ENCODE data around the gene POLR2I.
"Not testable (repeated sequence)": the region's sequence is repeated elsewhere in the genome, so short reads cannot be mapped to it uniquely, and the experiment has no call there.

POLR2I gene

GRCh38 chr19:36131221-36131620 lies 16.5 kb upstream of the POLR2I start:
- not testable (repeated sequence) for DNase-seq (ENCODE audit: low read depth)

DNA sequence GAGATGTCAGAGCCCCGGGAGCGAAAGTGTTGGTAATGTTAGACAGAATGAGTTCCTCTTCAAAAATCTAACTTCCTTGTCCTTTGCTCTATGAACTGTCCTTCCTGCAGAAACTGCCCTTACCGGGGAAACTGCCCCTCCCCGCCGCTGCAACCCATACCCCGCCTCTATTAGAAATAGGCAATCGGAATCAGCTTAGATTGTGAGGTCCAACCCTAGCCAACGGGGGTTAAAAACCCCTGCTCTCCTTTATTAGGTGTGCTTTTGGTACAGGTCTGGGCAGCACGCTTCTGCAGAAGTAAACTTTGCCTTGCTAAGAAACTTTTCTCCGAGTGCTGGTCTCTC lies 13.7 kb upstream of the POLR2I start:
- no peak for DNase-seq (ENCODE audit: low read depth)

GRCh38 chr19:36125557-36125956 lies 10.9 kb upstream of the POLR2I start:
- no peak for DNase-seq (ENCODE audit: low read depth)

GRCh38 chr19:36121486-36122124 lies 6.9 kb upstream of the POLR2I start:
- DNase-seq (ENCODE audit: low read depth), result no peak

GRCh38 chr19:36120984-36121358 lies 6.3 kb upstream of the POLR2I start:
- no peak for DNase-seq (ENCODE audit: low read depth)

DNA sequence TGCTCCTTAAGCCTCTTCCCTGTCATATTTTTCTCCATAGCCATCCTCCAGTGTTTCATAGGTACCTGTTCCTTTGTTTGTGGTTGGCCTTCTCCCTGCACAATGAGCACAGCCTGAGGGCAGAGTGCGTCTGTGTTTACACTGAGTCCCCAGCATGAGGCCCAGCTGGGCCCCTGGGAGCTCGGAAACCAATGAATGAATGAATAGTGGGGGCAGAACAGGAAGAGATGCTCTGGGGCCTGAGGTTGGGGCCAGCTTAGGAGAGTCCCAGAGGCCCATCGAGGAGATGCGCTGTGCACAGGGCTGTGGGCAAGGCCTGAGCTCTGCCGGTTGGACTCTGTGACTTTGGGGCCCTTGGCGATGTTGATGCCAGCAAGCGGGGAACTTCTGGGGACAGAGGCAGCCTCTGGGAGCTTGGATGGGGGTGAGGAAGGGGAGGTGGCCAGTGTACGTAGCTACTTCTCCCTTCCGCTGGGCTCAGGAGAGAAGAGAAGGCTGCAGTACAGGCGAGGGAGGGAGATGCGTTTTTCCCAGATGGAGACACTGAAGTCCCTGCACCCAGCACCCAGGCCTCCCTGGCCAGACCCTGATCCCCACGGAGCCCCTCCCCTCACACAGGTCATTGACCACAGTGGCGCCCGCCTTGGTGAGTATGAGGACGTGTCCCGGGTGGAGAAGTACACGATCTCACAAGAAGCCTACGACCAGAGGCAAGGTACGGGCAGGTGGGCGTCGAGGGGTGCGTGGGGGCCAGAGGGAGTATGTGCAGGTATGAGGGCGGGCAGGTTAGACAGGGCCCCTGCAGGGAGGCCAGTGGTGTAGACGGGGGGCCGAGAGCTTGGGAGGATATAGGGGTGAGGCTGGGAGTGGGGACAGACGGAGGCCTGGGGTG lies 5.7 kb upstream of the POLR2I start:
- DNase-seq (ENCODE audit: low read depth), result no peak

GRCh38 chr19:36116344-36116637 lies 1.6 kb upstream of the POLR2I start:
- no peak for DNase-seq (ENCODE audit: low read depth)

- DNase-seq (ENCODE audit: low read depth), result peak; percentile 86
Measured at GRCh38 chr19:36115453-36116343, 1.0 kb upstream of the POLR2I start, which contains the start of gene TBCB. TSS of gene TBCB (plus strand) at chr19:36115468. CDS start at chr19:36115561, 93 bp downstream.

DNA sequence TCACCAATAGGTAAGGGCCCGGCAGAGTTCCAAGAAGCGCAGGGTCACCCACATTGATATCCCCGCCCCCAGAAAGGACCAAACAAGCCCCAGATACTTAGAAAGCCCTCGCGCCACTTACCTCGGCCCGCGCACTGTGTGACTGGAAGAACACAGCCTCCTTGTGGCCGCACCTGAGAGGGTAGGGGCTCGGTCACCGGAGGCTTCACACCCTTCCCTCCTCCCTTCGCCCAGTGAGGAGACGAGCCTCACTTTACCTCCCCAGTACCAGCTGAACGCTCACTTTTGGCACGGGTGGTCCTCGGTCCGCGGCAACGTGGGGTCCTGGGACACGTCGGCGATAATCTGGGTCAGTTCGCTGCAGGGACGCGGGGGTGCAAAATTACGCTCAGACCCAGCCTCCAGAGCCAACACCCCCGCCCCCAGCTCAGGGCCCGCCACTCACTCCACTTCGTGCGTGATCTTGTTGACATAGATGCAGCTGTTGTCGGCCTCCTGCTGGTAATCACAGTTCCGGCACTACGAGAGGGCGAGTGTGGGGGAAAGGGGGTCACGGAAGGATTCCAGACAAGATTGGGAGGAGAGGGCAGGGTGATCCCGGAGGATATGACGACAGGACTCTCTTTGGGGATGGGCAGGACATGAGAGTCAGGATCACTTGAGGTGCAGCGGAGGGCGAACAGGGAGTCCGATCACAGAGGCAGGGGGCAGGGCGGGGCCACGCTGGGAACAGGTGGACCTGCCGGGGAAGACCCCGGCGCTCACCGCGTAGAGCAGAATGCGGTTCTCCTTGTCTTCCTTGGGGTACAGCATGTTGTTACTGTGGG lies 568 bp downstream of the POLR2I start:
- DNase-seq (ENCODE audit: low read depth), result no peak

DNA sequence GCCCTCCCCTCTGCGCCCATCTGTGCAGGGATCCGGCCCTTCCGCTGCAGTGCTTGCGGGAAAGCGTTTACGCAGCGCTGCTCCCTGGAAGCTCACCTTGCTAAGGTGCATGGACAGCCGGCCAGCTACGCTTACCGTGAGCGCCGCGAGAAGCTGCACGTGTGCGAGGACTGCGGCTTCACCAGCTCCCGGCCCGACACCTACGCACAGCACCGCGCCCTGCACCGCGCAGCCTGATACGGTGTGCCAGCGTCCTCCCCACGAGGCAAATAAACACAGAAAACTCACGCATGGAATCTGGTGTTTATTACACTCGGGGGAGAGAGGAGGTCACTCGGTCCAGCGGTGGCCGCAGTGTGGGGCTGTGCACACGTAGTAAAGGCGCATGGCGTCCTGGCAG lies 1.2 kb downstream of the POLR2I start:
- DNase-seq (ENCODE audit: low read depth), result no peak

- DNase-seq (ENCODE audit: low read depth), result no peak
Measured at GRCh38 chr19:36112678-36113077, 2.0 kb downstream of the POLR2I start.

- no peak for DNase-seq (ENCODE audit: low read depth)
Measured at GRCh38 chr19:36111200-36111539, 3.5 kb downstream of the POLR2I start.

DNA sequence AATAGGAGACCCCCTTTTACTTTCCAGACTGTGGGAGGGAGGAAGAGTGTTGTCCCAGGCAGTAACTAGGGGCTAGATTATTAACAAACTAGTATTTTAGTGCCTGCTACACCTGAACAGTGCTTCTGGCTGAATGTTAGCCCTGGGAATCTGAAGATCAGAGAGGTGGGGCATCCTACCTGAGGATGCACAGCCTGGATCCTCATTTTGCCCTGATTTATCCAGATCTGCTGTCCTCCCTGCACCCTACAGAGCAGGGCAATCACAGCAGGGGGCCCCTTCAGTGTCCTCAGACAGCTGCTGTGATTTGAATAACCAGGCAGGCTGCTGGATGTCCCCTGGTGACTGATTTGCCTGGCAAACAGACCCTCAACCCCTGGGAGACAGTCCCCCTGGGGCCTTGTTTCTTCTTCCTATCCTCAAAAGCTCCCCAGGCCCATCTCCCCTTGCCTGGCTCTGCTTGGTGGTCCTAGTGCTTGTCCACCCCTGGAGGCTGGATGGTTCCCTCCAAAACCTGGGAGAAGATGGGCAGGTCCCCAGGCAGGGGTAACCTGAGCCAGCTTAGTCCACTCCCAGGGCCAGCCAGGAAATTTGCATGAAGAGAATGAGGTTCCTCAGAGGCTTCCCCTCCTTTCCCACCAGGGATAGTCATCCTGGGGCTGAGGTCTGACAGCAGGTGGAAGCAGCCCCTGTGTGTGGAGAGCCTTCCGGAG lies 4.0 kb downstream of the POLR2I start, which contains the start of gene OVOL3:
Gene OVOL3 (plus strand): TSS at position 657 of the 713 bp plus-strand sequence. CDS start 60 bp downstream, outside the sequence.
- no peak for DNase-seq (ENCODE audit: low read depth)

DNA sequence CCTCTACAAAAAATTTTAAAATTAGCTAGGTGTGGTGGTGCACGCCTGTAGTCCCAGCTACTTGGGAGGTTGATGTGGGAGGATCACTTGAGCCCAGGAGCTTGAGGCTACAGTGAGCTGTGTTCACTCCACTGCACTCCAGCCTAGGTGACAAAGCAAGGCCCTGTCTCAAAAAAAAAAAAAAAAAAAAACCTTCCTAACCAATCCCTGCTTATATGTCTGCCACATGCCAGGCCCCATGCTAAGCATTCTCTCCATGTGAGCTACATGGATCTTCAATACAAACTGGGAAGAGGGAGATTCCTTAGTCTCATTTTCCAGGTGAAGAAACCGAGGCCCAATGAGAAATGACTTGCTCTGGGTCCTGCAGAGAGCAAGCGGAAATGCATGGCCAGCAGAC lies 6.0 kb downstream of the POLR2I start:
- DNase-seq (ENCODE audit: low read depth), result no peak

GRCh38 chr19:36106991-36107390 lies 7.7 kb downstream of the POLR2I start:
- DNase-seq (ENCODE audit: low read depth), result no peak

- DNase-seq (ENCODE audit: low read depth), result no peak
Measured at GRCh38 chr19:36106441-36106840, 8.2 kb downstream of the POLR2I start.

GRCh38 chr19:36103842-36104552 lies 10.7 kb downstream of the POLR2I start:
- DNase-seq (ENCODE audit: low read depth), result no peak

GRCh38 chr19:36103040-36103626 lies 11.5 kb downstream of the POLR2I start:
- no peak for DNase-seq (ENCODE audit: low read depth)

DNA sequence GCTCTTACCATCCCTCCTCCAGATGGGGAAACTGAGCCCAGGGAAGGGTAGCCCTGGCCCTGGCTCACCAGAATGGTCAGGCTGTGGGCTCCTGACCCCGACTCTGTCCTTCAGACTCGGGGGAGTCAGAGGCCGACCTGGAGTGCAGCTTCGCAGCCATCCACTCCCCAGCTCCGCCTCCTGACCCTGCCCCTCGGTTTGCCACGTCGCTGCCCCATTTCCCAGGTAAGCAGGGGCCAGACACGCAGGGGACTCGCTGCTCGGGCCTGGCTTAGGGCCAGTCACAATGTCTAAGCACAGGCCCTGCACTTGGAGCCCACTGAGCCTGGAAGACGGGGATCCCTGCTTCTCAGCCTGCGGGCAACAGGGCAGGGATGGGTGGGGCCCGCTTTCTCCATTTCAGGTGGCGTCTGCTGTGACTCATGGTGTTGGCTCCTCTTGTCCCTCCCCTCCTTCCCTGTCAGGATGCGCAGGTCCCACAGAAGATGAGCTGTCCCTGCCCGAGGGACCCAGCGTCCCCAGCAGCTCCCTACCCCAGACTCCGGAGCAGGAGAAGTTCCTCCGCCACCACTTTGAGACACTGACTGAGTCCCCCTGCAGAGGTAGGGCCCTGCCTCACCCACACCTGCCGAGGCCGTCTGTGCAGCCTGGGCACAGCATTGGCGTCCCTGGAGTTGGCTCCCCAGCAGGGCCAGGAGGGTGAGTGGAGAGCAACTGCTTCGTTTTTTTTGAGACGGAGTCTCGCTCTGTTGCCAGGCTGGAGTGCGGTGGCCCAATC lies 12.9 kb downstream of the POLR2I start:
- DNase-seq (ENCODE audit: low read depth), result no peak

Measured in stimulated activated CD8-positive, alpha-beta memory T cell treated with anti-CD3 and anti-CD28 coated beads, Interleukin-4, amount 100 ng/mL, for 24 hours (primary cell).